Subcutaneous abdominal adipose tissue (tissue), 5 donors: ENCODE measurements around the gene LANCL2.
A peak's percentile ranks its signal among the peaks of the same experiment; 100 is the strongest.

ENCODE experiments used
- H3K27ac ChIP-seq: one replicate; pipeline ENCODE4 v1.7.0; 2013; ENCODE audit warnings: low read depth, mild to moderate bottlenecking, inconsistent platforms, low read length, moderate library complexity
- H3K27me3 ChIP-seq, 5 donors: one replicate each; pipeline ENCODE4 v1.7.0; 2013; ENCODE audit warnings: low read length in 5 of 5, inconsistent platforms in 1 of 5; ENCODE audit not compliant: control insufficient read depth in 5 of 5, insufficient read depth in 4 of 5
- H3K36me3 ChIP-seq, 5 donors: one replicate each; pipeline ENCODE4 v1.7.0; 2013; ENCODE audit warnings: low read length in 5 of 5; ENCODE audit not compliant: control insufficient read depth in 5 of 5, insufficient read depth in 5 of 5
- H3K4me1 ChIP-seq, 5 donors: one replicate each; pipeline ENCODE4 v1.7.0; 2013; ENCODE audit warnings: low read length in 5 of 5, mild to moderate bottlenecking in 3 of 5, moderate library complexity in 1 of 5; ENCODE audit not compliant: control insufficient read depth in 5 of 5, insufficient read depth in 5 of 5
- H3K4me3 ChIP-seq, 5 donors: one replicate each; pipeline ENCODE4 v1.7.0; 2013; ENCODE audit warnings: low read length in 5 of 5, low read depth in 1 of 5
- H3K9ac ChIP-seq, 5 donors: one replicate each; pipeline ENCODE4 v1.7.0; 2013; ENCODE audit warnings: low read length in 5 of 5, mild to moderate bottlenecking in 4 of 5, moderate library complexity in 3 of 5
- H3K9me3 ChIP-seq, 5 donors: one replicate each; pipeline ENCODE4 v1.7.0; 2013; ENCODE audit warnings: low read length in 5 of 5; ENCODE audit not compliant: control insufficient read depth in 5 of 5
- donor health status: healthy.
- donor health status: healthy.
- donor health status: healthy.
- donor health status: healthy.
- donor health status: healthy.

Gene LANCL2

DNA sequence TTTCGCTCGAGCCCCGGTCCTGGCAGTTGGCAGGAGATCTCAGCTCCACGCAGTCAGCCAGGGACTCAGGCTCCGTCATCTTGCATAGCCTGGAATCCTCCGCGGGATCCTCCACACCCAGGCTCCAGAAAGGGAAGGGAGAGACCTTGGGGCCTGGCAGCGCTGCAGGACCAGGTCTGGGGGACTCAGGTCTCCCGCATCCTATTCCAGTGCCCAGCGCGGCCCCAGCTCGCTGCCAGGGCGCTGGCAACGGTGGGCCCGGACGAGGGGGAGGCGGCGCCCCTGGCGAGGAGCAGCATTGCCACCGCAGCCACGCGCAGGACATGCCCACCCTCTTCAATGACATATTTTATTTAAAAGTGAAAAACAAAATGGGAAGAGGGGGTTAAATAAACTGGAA lies 83.4 kb downstream of the LANCL2 start:
- Histone ChIP-seq H3K9ac (no peak overlapping the region), H3K36me3 (no peaks in the 10 kb centered on the region)

DNA sequence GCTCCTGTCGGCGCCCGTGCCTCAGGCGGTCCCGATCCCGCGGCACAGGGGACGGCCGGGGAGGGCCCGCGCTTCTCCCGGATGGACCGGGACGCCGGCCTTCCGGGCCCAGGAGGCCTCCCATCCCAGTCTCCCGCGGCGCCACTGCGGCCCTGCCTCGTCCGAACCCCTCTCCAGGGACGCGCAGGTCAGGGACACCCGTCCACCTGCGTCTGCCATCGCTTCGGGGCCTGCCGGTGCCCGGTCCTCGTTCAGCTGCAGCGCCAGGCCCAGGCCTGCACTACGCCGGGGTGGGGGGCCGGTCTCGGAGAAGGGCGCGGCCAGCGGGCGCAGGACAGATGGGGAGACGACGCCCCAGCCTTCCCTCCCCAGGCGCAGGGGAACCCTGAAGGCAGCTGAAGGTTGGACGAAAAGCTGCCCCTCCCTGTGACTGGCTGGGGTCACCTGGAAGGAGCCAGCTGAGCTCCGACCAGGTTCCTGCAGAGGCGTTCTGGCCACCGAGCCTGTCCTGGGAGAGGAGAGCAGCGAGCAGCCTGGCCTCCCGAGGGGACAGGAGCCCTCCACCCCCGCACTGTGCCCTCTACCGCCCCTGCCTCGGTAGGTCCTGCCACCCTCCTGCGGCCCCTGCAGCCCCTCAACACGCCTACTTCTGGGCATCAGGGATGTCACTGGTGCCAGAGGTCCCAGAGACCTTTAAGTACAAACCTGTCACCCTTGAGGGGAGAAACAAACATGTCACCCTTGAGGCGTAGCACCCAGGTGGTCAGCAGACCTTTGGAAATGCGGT lies 84.3 kb downstream of the LANCL2 start:
- Histone ChIP-seq H3K27ac (no peak overlapping the region), H3K27me3 (peaks cover 0 to 4% (median 0%) of the 10 kb centered on the region in 5 donors), H3K9ac (no peak overlapping the region), H3K36me3 (no peaks in the 10 kb centered on the region), H3K9me3 (no peaks in the 10 kb centered on the region), H3K4me3 (peak overlapping the region in 1 of 5 donors; percentile 24), H3K4me1 (peaks cover 2 to 27% (median 21%) of the 10 kb centered on the region in 5 donors)

More for the DNA sequence above, 83.4 kb downstream of the LANCL2 start:
- H3K27me3 ChIP-seq, result peaks cover 0 to 4% (median 0%) of the 10 kb centered on the region in 5 donors
- no peak overlapping the region for H3K27ac ChIP-seq
- no peaks in the 10 kb centered on the region for H3K9me3 ChIP-seq
- peaks cover 2 to 27% (median 21%) of the 10 kb centered on the region in 5 donors for H3K4me1 ChIP-seq
- H3K4me3 ChIP-seq, result no peak overlapping the region

DNA sequence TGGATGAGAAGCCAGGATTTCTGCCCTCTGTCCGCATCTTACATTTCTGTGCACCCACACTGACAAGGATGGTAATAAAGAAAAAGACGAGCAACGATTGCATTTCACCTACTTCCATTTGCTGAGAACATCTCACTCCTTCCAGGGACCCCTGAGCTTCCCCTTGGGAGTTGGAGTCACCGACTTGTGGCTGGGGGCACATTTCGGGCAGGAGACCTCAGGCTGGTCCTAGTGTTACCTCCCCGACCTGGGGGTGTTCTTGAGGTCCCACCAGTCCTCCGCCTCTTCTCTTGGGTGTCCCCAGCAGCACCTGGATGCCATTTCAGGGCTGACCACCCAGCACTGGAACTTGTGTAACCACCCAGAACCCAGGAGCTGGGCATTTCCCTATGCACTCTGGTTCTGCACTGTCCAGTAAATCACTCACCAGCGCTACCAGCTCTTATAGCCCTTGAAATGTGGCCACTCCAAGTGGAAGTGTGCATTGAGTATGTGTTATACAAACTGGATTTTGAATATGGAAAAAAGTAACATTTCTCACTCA lies 84.9 kb downstream of the LANCL2 start:
- Histone ChIP-seq H3K9me3 (no peaks in the 10 kb centered on the region), H3K9ac (no peak overlapping the region), H3K36me3 (no peaks in the 10 kb centered on the region), H3K4me1 (peaks cover 2 to 27% (median 21%) of the 10 kb centered on the region in 5 donors), H3K27ac (no peak overlapping the region), H3K4me3 (no peak overlapping the region), H3K27me3 (peaks cover 0 to 4% (median 0%) of the 10 kb centered on the region in 5 donors)

GRCh38 chr7:55452971-55453370 lies 87.8 kb downstream of the LANCL2 start:
- no peak overlapping the region for H3K27ac ChIP-seq
- H3K9me3 ChIP-seq, result peaks cover 0 to 3% (median 0%) of the 10 kb centered on the region in 5 donors
- peaks cover 0 to 20% (median 12%) of the 10 kb centered on the region in 5 donors for H3K4me1 ChIP-seq
- no peak overlapping the region for H3K9ac ChIP-seq
- H3K27me3 ChIP-seq, result peaks cover 0 to 4% (median 0%) of the 10 kb centered on the region in 5 donors
- no peak overlapping the region for H3K4me3 ChIP-seq
- no peaks in the 10 kb centered on the region for H3K36me3 ChIP-seq

DNA sequence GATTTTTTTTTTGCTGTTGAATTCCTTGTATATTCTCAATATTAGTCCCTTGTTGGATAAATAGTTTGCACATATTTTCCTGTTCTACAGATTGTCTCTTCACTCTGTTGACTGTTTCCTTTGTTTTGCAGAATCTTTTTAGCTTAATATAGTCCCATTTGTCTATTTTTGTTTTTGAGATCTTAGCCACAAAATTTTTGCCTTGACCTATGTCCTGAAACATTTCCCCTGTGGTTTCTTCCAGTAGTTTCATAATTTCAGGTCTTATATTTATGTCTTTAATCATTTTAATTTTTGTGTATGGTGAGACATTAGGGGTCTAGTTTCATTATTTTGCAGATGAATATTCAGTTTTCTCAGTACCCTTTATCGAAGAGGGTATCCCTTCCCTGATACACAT lies 92.7 kb downstream of the LANCL2 start:
- peak overlapping the region in 1 of 5 donors; percentile 22 for H3K4me3 ChIP-seq
- H3K9ac ChIP-seq, result no peak overlapping the region
- H3K4me1 ChIP-seq, result peaks cover 0 to 10% (median 3%) of the 10 kb centered on the region in 5 donors
- H3K27me3 ChIP-seq, result no peaks in the 10 kb centered on the region
- H3K36me3 ChIP-seq, result no peaks in the 10 kb centered on the region
- H3K9me3 ChIP-seq, result peaks cover 0 to 7% (median 3%) of the 10 kb centered on the region in 5 donors
- no peak overlapping the region for H3K27ac ChIP-seq

DNA sequence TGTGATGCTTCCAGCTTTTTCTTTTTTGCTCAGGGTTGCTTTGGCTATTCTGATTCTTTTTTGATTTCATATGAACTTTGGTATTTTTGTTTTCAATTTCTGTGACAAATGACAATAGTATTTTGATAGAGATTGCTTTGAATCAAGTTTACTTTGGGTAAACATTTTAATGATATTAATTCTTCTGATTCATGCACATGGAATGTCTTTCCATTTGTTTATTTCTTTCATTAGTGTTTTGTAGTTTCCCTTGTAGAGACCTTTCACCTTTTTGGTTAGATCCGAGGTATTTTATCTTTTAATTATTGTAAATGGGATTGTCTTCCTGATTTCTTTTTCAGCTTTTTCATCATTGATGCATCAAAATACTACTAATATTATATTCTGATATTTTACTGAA lies 93.2 kb downstream of the LANCL2 start:
- Histone ChIP-seq H3K9ac (no peak overlapping the region), H3K27ac (no peak overlapping the region), H3K4me3 (no peak overlapping the region), H3K9me3 (peaks cover 0 to 7% (median 3%) of the 10 kb centered on the region in 5 donors), H3K36me3 (peaks cover 0 to under 1% (median 0%) of the 10 kb centered on the region in 5 donors), H3K4me1 (peaks cover 0 to 10% (median 3%) of the 10 kb centered on the region in 5 donors), H3K27me3 (no peaks in the 10 kb centered on the region)

DNA sequence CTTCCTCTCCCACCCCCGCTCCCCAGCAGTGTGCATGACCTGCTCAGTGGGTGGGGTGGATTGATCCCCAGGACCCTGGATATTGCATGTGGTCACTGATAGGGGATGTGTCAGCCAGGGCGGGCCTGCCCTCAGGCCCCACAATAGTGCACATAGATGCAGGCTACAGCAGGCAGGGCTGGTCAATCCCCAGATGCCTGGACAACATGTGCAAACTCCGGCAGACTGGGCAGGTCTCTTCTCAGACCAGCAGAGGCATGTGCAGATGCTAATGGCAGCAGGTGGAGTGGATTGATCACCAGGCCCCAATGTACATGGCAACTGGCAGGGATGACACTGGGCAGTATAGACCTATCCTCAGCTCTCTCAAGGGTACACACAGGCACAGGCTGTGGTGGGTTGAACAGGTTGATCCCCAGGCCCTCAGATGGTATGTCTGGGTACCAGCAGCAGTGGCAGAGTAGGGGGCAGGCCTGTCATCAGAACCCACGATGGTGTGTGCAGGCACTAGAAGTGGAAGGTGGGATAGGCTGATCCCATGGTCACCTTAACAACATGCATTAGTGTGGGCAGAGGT lies 98.6 kb downstream of the LANCL2 start:
- Histone ChIP-seq H3K4me1 (no peaks in the 10 kb centered on the region), H3K4me3 (no peak overlapping the region), H3K27ac (no peak overlapping the region), H3K9ac (no peak overlapping the region), H3K27me3 (no peaks in the 10 kb centered on the region), H3K9me3 (peaks cover 0 to 5% (median 0%) of the 10 kb centered on the region in 5 donors), H3K36me3 (peaks cover 5 to 31% (median 18%) of the 10 kb centered on the region in 5 donors)

DNA sequence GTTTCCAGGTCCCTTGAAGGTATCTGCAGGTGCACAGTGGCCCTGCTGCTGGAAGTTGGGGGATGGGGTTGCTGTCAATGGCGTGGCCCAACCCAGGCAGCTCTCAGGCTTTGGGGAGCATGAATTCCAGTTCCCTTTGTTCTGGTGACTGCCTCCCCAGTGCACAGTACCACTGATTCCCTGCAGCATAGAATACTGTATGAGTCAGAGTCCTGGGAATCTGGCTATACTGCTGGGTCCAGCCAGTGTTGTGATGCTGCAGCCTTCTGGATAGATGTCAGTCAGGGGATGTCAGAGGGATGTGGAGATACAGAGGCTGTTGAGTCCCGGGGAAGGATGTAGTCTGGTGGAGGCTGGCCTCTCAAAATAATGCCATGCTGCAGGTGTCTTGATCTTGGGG lies 99.3 kb downstream of the LANCL2 start:
- peaks cover 5 to 32% (median 18%) of the 10 kb centered on the region in 5 donors for H3K36me3 ChIP-seq
- no peak overlapping the region for H3K9ac ChIP-seq
- H3K4me3 ChIP-seq, result no peak overlapping the region

GRCh38 chr7:55465691-55466090 lies 100.6 kb downstream of the LANCL2 start:
- no peak overlapping the region for H3K27ac ChIP-seq
- H3K27me3 ChIP-seq, result no peaks in the 10 kb centered on the region
- no peaks in the 10 kb centered on the region for H3K9me3 ChIP-seq
- no peak overlapping the region for H3K4me3 ChIP-seq
- H3K4me1 ChIP-seq, result peaks cover 0 to 3% (median 0%) of the 10 kb centered on the region in 5 donors
- peaks cover 5 to 36% (median 22%) of the 10 kb centered on the region in 5 donors for H3K36me3 ChIP-seq
- H3K9ac ChIP-seq, result no peak overlapping the region

More for the DNA sequence above, 99.3 kb downstream of the LANCL2 start:
- Histone ChIP-seq H3K9me3 (no peaks in the 10 kb centered on the region), H3K4me1 (no peaks in the 10 kb centered on the region), H3K27me3 (no peaks in the 10 kb centered on the region), H3K27ac (no peak overlapping the region)
